Subcutaneous adipose tissue (tissue), 4 donors: ENCODE measurements around the gene ROBO1. TPM values are rescaled to one million over a fixed set of nuclear protein-coding genes. Genes with fewer than 3 reads are reported as not detected.

Experiments
- CTCF ChIP-seq: fragments of 450-650 bp; IDR thresholded peaks from one replicate; pipeline ENCODE4 v1.5.1; 2016; ENCODE audit warnings: low read depth, mild to moderate bottlenecking, control low read depth, antibody characterized with exemption, moderate library complexity
- total RNA-seq, 4 donors: library from RNA; depleted of rRNA; stranded (reverse); fragments of >200 nt; gene quantifications; one replicate each; pipeline ENCODE4 v1.1.0, GENCODE V29; 2016

ROBO1 gene
- total RNA-seq, 4 donors from 2014 or later, result 26.6 to 34.0 (median 30.8) TPM

GRCh38 chr3:79019924-79020173, 747.9 kb downstream of the ROBO1 start:
- no peak for TF ChIP-seq CTCF

GRCh38 chr3:79019137-79019923, 748.5 kb downstream of the ROBO1 start:
- TF ChIP-seq CTCF, result no peak

DNA sequence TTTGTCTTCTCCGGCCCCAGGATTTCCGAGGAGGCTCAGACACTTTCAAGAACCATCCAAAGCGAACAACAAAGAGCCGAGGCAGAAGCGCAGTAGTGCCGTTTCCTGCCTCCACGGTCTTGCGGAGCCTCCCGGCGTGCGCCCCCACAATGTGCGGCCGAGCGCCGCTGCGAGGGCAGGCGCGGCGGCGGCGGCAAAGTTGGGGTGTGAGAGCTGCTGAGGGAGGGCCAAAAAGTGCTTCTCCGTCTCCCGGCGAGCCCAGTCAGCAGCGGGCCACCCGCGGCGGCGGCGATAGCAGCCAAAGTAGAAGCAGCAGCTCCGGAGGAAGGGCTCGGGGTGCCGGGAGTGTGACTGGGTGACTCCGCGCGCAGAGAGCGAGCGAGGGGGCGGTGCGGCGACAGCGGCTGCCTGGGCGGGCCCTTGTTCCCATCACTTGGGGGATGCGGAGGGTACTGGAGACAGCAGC, 749.1 kb downstream of the ROBO1 start:
- no peak for TF ChIP-seq CTCF

DNA sequence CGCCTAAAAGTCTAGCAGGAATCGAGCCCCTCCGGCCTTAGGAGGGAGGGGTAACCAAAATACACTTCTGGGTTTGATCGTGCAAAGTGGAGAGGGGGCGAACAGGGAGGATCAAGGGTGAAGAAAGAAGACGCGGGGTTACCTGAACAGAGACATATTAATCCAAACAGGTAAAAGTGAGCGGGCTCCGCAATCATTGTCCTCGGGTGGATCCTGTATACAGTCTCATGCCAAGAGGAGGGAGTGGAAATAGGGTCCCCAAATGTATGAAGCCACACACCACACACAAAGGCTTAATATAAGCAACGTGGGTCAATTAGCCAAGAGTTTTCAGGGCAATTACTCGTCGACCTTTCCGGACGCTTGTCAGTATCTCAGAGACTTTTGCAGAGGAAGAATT, 749.5 kb downstream of the ROBO1 start:
- no peak for TF ChIP-seq CTCF

DNA sequence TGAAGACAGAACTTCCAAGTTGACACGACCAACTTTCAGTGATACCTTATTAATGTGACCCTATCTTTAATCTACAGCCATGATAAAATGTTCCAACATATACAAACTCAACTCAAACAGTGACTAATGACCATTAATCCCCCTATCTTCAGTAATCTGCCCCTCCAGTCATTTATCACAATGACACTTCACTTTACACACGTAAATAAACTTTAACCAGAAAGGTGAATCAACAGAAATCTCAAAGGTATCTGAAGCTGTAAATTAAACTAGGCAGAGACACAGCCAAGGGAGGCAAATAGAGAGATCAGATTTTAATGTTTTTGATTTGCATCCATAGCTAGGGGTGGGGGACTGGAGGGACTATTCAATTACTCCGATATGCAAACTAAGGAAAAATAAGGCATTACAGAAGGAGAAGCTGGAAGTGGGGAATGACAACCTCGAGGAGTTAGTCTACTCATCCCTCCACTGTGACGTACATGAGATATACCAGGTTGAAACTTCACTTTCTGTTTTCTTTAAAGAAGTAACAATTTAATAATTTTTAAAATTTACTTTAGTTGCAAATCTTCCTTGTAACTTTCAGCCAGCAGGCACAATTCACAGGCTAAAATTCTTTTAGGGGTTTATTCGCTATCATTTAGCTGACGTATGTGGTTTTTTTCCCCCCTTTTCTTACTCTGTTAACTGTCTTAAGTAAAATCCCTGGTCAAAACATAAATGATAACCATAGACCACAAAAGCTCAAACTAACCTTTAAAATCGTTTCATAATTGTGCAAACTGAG, 751.0 kb downstream of the ROBO1 start:
- TF ChIP-seq CTCF, result no peak

DNA sequence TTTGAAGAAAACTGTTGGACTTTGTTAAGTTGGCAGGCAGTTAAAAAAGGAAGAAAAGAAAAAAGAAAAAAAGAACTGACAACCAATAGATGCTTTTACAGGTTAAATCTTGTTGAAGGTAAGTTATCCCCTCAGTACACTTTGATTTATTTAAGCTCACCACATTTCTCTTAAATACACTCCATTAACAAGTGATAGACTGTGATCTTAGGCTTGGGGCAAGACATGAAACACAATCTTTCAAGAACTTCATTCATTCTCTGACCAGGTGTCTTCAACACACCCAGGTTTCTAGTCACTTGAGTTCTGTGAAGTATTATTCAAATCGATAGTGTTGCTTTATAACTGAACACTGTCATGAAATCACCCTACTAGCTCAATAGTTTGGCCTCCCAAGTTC, 751.9 kb downstream of the ROBO1 start:
- no peak for TF ChIP-seq CTCF

DNA sequence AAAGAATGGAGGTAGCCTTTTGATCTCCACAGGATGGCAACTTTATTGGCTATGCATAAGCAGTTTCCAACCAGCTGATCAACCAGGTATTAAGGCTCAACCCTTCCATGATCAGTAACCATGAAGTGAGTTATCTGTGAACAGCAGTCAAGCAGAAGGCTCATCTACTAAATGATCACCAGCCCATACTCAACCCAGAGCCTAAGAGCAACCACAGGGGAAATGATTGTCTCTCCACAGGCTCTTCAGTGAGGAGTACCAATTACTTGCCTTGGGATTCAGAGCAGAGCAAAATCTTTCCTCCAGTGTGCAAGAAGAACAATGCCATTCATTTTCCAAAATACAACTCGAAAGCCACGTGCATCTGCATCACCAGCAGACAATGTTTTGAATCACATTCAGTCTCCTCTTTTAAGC, 754.8 kb downstream of the ROBO1 start:
- TF ChIP-seq CTCF, result no peak
